ENCODE data around the gene IQSEC1.

Gene IQSEC1

GRCh38 chr3:12996181-12996506, 77.1 kb downstream of the IQSEC1 start:
- no peak for DNase-seq

GRCh38 chr3:12995389-12996180, 77.6 kb downstream of the IQSEC1 start:
- no peak for DNase-seq

- peak; percentile 72 to 84 (median 78) for DNase-seq
Measured at GRCh38 chr3:12994607-12995388, 78.4 kb downstream of the IQSEC1 start.

GRCh38 chr3:12994357-12994606, 78.9 kb downstream of the IQSEC1 start:
- DNase-seq = no peak

- peak in 1 of 4 experiments; percentile 24 for DNase-seq
Measured at GRCh38 chr3:12993517-12994356, 79.5 kb downstream of the IQSEC1 start.

- no peak for DNase-seq
Measured at GRCh38 chr3:12992629-12993516, 80.4 kb downstream of the IQSEC1 start.

GRCh38 chr3:12991861-12992281, 81.4 kb downstream of the IQSEC1 start:
- no peak for DNase-seq

GRCh38 chr3:12991481-12991837, 81.8 kb downstream of the IQSEC1 start:
- no peak for DNase-seq

- no peak for DNase-seq
Measured at GRCh38 chr3:12990781-12991480, 82.3 kb downstream of the IQSEC1 start.

- DNase-seq = no peak
Measured at GRCh38 chr3:12990306-12990705, 82.9 kb downstream of the IQSEC1 start.

- no peak for DNase-seq
Measured at GRCh38 chr3:12988728-12989454, 84.3 kb downstream of the IQSEC1 start.

- DNase-seq = no peak
Measured at GRCh38 chr3:12987602-12988001, 85.6 kb downstream of the IQSEC1 start.

- DNase-seq = no peak
Measured at GRCh38 chr3:12986986-12987385, 86.2 kb downstream of the IQSEC1 start.

GRCh38 chr3:12986521-12986920, 86.7 kb downstream of the IQSEC1 start:
- no peak for DNase-seq

GRCh38 chr3:12986031-12986430, 87.2 kb downstream of the IQSEC1 start:
- DNase-seq = no peak

GRCh38 chr3:12985148-12985547, 88.1 kb downstream of the IQSEC1 start:
- DNase-seq = no peak

GRCh38 chr3:12984023-12984823, 89.0 kb downstream of the IQSEC1 start:
- peak in 3 of 4 experiments; percentile 29 to 36 (median 33) for DNase-seq

- no peak for DNase-seq
Measured at GRCh38 chr3:12983319-12983718, 89.9 kb downstream of the IQSEC1 start.

GRCh38 chr3:12982619-12983101, 90.6 kb downstream of the IQSEC1 start:
- no peak for DNase-seq

All from activated naive CD4-positive, alpha-beta T cell (primary cell).